NB4 (cell line): ENCODE results near the gene MGAT4B.

ENCODE experiments used
- MAX ChIP-seq: IDR thresholded peaks from 2 replicates; pipeline ENCODE4 v1.6.1; 2011; ENCODE audit warnings: low read depth, low read length
- MYC ChIP-seq: IDR thresholded peaks from 2 replicates; pipeline ENCODE4 v1.6.1; 2011; ENCODE audit warnings: low read depth, low read length
- POLR2A ChIP-seq: IDR thresholded peaks from 2 replicates; pipeline ENCODE4 v1.6.1; 2011; ENCODE audit warnings: mild to moderate bottlenecking; ENCODE audit not compliant: insufficient read length; ENCODE audit errors: extremely low read depth
- TF ChIP-seq, protein P1 (sequence below): IDR thresholded peaks from one replicate; pipeline ENCODE4 v1.5.1; 2012; ENCODE audit warnings: low read depth, low read length

DNA sequence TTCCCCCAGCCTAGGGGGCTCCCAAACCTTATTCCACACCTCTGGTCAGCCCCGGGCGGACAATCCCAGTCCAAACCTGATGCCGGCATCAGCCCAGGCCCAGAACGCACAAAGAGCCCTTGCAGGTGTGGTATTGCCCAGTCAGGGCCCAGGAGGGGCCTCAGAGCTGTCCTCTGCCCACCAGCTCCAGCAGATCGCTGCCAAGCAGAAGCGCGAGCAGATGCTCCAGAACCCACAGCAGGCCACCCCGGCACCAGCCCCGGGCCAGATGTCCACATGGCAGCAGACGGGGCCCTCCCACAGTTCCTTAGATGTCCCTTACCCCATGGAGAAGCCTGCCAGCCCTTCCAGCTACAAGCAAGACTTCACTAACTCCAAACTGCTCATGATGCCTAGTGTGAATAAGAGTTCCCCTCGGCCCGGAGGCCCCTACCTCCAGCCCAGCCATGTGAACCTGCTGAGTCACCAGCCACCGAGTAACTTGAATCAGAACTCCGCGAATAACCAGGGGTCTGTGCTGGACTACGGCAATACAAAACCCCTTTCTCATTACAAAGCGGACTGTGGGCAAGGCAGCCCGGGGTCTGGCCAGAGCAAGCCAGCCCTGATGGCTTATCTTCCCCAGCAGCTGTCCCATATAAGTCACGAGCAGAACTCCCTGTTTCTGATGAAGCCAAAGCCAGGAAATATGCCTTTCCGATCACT, 40.5 kb downstream of the MGAT4B start:
- TF ChIP-seq POLR2A, result no peak
- TF ChIP-seq, protein P1, sequence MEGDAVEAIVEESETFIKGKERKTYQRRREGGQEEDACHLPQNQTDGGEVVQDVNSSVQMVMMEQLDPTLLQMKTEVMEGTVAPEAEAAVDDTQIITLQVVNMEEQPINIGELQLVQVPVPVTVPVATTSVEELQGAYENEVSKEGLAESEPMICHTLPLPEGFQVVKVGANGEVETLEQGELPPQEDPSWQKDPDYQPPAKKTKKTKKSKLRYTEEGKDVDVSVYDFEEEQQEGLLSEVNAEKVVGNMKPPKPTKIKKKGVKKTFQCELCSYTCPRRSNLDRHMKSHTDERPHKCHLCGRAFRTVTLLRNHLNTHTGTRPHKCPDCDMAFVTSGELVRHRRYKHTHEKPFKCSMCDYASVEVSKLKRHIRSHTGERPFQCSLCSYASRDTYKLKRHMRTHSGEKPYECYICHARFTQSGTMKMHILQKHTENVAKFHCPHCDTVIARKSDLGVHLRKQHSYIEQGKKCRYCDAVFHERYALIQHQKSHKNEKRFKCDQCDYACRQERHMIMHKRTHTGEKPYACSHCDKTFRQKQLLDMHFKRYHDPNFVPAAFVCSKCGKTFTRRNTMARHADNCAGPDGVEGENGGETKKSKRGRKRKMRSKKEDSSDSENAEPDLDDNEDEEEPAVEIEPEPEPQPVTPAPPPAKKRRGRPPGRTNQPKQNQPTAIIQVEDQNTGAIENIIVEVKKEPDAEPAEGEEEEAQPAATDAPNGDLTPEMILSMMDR, result no peak
- TF ChIP-seq MAX, result no peak
- TF ChIP-seq MYC, result no peak
